SK-N-SH treated with all-trans-retinoic acid at 6 μM for 48 hours (cell line): ENCODE measurements around the gene AFAP1.

Experiments
- CSDC2 ChIP-seq: fragments of 250-450 bp; sonication (Bioruptor Pico); IDR thresholded peaks from 2 replicates; pipeline ENCODE4 v1.5.0; 2020; ENCODE audit warnings: mild to moderate bottlenecking, moderate library complexity
- GLIS3 ChIP-seq: fragments of 250-450 bp; sonication (Bioruptor Pico); IDR thresholded peaks from 2 replicates; pipeline ENCODE4 v1.5.0; 2020; ENCODE audit warnings: mild to moderate bottlenecking, moderate library complexity
- RARB ChIP-seq: fragments of 250-450 bp; sonication (Bioruptor Pico); IDR thresholded peaks from 2 replicates; pipeline ENCODE4 v1.8.0; 2021; ENCODE audit warnings: mild to moderate bottlenecking, moderate library complexity
- ZFP3 ChIP-seq: fragments of 250-450 bp; sonication (Bioruptor Pico); IDR thresholded peaks from 2 replicates; pipeline ENCODE4 v1.5.0; 2020; ENCODE audit warnings: mild to moderate bottlenecking, moderate library complexity

GRCh38 chr4:7864685-7865084, 75.0 kb downstream of the AFAP1 start:
- TF ChIP-seq RARB, result no peak
- TF ChIP-seq CSDC2 (CRISPR knock-in tag), result no peak
- no peak for TF ChIP-seq GLIS3
- TF ChIP-seq ZFP3 (CRISPR knock-in tag), result no peak
